Prostate gland (tissue), 2 donors: Measurements from ENCODE around the gene APPBP2.

Source experiments
- CTCF ChIP-seq, 4 experiments: fragments of 200-600 bp in 2 of 4; fragments of 450-650 bp in 2 of 4; sonication (generic) in 2 of 4; IDR thresholded peaks; 1 replicate in 3 of 4; 2 replicates in 1 of 4; pipeline ENCODE4 v1.5.1; 2016 to 2019; ENCODE audit warnings: antibody characterized with exemption in 4 of 4, mild to moderate bottlenecking in 2 of 4, moderate library complexity in 2 of 4
- POLR2A ChIP-seq: fragments of 450-650 bp; IDR thresholded peaks from one replicate; pipeline ENCODE4 v1.6.1; 2016; ENCODE audit warnings: antibody characterized with exemption, mild to moderate bottlenecking
- POLR2AphosphoS5 ChIP-seq: sonication (generic); formaldehyde crosslinking; IDR thresholded peaks from one replicate; pipeline ENCODE4 v1.6.1; 2017; ENCODE audit warnings: antibody characterized with exemption

- TF ChIP-seq CTCF (IDR thresholded peaks at IDR 0.05) (no peak), POLR2A (no peak), POLR2AphosphoS5 (no peak)
Observed at GRCh38 chr17:60471451-60471850, 54.6 kb downstream of the APPBP2 start.
